ENCODE measurements around the gene PEX11B. TPM values are rescaled to one million over a fixed set of nuclear protein-coding genes. Genes with fewer than 3 reads are reported as not detected.
A peak's percentile ranks its signal among the peaks of the same experiment; 100 is the strongest.

The PEX11B gene
- total and polyA plus RNA-seq, 2 of the 4 experiments (the other 2 are of a cell fraction), result 15.4 to 24.3 TPM

GRCh38 chr1:145918992-145919939, 749 bp upstream of the PEX11B start:
- no peaks in the 10 kb centered on the region for H3K36me3 ChIP-seq (ENCODE audit: control insufficient read depth, insufficient read depth, low read length)
- H2AK9ac ChIP-seq (replicated peaks; ENCODE audit: low read depth, low read length, poor library complexity), result peak overlapping the region; percentile 72
- ATAC-seq (ENCODE audit: low read depth) (peak; percentile 27), DNase-seq (peak; percentile 53)
- H3K4me2 ChIP-seq (ENCODE audit: low read depth, low read length), result peak overlapping the region; percentile 92
- intact Hi-C loops (cut with micrococcal nuclease) (loop anchor here (2.0 to 5.0 kb wide), 2 partner anchors 26 to 78 kb away; partner anchors contain the start of gene TXNIP), dilution Hi-C loops (cut with HindIII; ENCODE audit: low sequenced_read_pairs, unreplicated experiment) (no loop called here), in situ Hi-C loops (cut with MboI; ENCODE audit: low sequenced_read_pairs) (loop anchor here (5.0 kb wide), 2 partner anchors 48 to 78 kb away; partner anchors contain the start of gene TXNIP)
- H3K18ac ChIP-seq (ENCODE audit: low read depth, low read length), result no peak overlapping the region
- BruUV-seq (replicated peaks), result no TSS peak
- peak overlapping the region; percentile 24 for H3K14ac ChIP-seq (replicated peaks; ENCODE audit: low read depth, low read length)
- peak overlapping the region; percentile 80 to 99; a peak in 2 of 4 replicates for H4K8ac ChIP-seq (ENCODE audit: low read depth in 2 of 2, low read length in 2 of 2)
- H2BK5ac ChIP-seq (ENCODE audit: low read depth, low read length, poor library complexity, severe bottlenecking), result peak overlapping the region; percentile 28
- H2BK120ac ChIP-seq (ENCODE audit: low read depth, low read length), result no peak overlapping the region; the same call in 1 of the 2 replicates
- POLR2A ChIA-PET (ENCODE audit: unreplicated experiment), result interaction anchor here (0.6 to 1.1 kb wide), 4 partner anchors 15 to 44 kb away, joined by 3 to 4 read pairs (median 4); no protein-coding TSS in a partner anchor
- H4K91ac ChIP-seq (ENCODE audit: insufficient read depth, low read depth, low read length), result 0 out of 2 replicates have a peak overlapping the region, but pooled peaks have one; percentile 32
- peak overlapping the region; percentile 85 for H3K27ac ChIP-seq (ENCODE audit: insufficient read depth, low read length)
- H3K56ac ChIP-seq (ENCODE audit: extremely low read depth, insufficient read depth, low read length), result no peak overlapping the region
- H4K5ac ChIP-seq (ENCODE audit: low read depth, low read length), result 0 out of 2 replicates have a peak overlapping the region, but pooled peaks have one; percentile 30
- H3K9me1 ChIP-seq (ENCODE audit: insufficient read depth, low read length), result peaks cover 6% of the 10 kb centered on the region
- H2BK20ac ChIP-seq (ENCODE audit: low read depth, low read length), result no peak overlapping the region
- H2AFZ ChIP-seq (replicated peaks; ENCODE audit: low read length, poor library complexity), result peak overlapping the region; percentile 91
- no peaks in the 10 kb centered on the region for H3K27me3 ChIP-seq (ENCODE audit: control insufficient read depth, insufficient read depth, low read length)
- peaks cover 15 to 31% of the 10 kb centered on the region in 2 experiments for H3K79me1 ChIP-seq (ENCODE audit: low read depth in 1 of 2, low read length in 2 of 2)
- peak overlapping the region; percentile 29; the same call in 1 of the 2 replicates for H3K23ac ChIP-seq (ENCODE audit: low read depth, low read length)
- H2AK5ac ChIP-seq (ENCODE audit: low read depth, low read length), result 0 out of 2 replicates have a peak overlapping the region, but pooled peaks have one; percentile 42
- TF ChIP-seq CHD1 (IDR thresholded peaks at IDR 0.05; ENCODE audit: low read depth, low read length) (no peak), ELK1 (IDR thresholded peaks at IDR 0.05; ENCODE audit: borderline replicate concordance, low read depth, low read length) (no peak), MXI1 (IDR thresholded peaks at IDR 0.05; ENCODE audit: borderline replicate concordance, low read depth, low read length) (peak; percentile 12; the same call in 1 of the 2 replicates), FOS (IDR thresholded peaks at IDR 0.05; ENCODE audit: low read depth, low read length) (no peak)
- CTCF ChIA-PET, result interaction anchor here (0.9 to 2.2 kb wide), 2 partner anchors 27 to 74 kb away, joined by 3 to 12 read pairs; partner anchors contain the start of gene NUDT17
- H3K9me3 ChIP-seq (ENCODE audit: control insufficient read depth, insufficient read depth, low read length), result no peaks in the 10 kb centered on the region
- peak overlapping the region; percentile 96 for H3K4me3 ChIP-seq (ENCODE audit: insufficient read depth, low read depth, low read length)
- WGBS, 2 experiments (ENCODE audit: extremely low coverage in 2 of 2, insufficient read length in 1 of 2), result 6% methylated on average over 17 of the region's 33 CpGs; no CpG with 5 or more reads in 1 of the 2 experiments
- no peak overlapping the region; the same call in 2 of the 3 replicates for H2BK15ac ChIP-seq (ENCODE audit: low read depth, low read length)
- no peaks in the 10 kb centered on the region for H4K20me1 ChIP-seq (ENCODE audit: insufficient read depth, low read length)
- peak overlapping the region; percentile 64 for H3K9ac ChIP-seq (ENCODE audit: low read depth, low read length)
- H3K4ac ChIP-seq (ENCODE audit: low read depth, low read length), result peak overlapping the region; percentile 42
- H3K4me1 ChIP-seq (ENCODE audit: control insufficient read depth, insufficient read depth, low read length), result peaks cover 8% of the 10 kb centered on the region

Data from IMR-90 (cell line).